ENCODE measurements around the gene FAIM. TPM values are rescaled to one million over a fixed set of nuclear protein-coding genes. Genes with fewer than 3 reads are reported as not detected.
"Not testable (repeated sequence)": the region's sequence is repeated elsewhere in the genome, so short reads cannot be mapped to it uniquely, and the experiment has no call there.

The FAIM gene, protein sequence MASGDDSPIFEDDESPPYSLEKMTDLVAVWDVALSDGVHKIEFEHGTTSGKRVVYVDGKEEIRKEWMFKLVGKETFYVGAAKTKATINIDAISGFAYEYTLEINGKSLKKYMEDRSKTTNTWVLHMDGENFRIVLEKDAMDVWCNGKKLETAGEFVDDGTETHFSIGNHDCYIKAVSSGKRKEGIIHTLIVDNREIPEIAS
- total RNA-seq: 1.9 TPM
- long read RNA-seq, partial matches to known transcripts: 0 of 6 reads
- long read RNA-seq, other reads (novel, unspliced or antisense): 0 of 6 reads

DNA sequence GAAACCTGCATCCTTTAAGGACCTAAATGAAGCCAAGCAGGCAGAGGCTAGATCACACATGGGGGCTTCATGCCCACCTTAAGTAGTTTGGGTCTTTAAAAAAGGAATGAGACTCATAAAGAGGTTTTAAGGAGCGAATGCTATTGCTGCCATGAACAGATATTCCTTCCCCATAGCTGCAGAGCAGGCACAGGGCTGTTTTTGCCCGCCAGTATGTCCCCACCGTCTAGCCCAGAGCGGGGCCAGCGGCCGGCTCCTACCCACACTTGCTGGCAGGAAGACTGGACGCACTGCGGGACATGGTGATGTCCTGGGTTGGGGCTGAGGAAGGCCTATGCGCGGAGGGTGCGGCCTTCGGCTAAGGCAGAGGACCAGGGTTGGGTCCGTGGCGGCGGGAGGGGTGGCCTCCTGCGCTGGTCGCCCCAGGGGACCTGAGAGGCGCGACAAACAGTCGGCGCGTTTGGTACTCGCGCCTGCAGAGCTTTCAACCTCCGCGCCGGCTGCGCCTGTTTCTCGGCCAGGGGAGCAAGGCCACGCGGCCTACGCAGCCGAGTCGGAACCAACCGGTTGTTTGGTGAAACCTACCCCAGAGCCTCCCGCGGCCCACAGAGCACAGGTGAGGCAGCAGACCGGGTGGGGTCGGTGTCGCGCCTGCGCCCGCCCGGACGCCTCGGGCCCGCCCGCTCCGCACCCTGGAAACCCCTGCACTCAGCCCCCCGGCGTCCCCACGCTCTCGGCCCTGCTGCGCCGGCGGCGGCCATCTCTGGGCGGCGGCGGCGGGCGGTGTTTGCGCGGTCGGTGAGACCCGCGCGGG is at the start of gene FAIM:
FAIM (plus strand) TSS at position 450 of the 814 bp plus-strand sequence. CDS start 10,956 bp downstream, outside the sequence.
- intact Hi-C loops (cut with DNase I): no loop called here
- DNase-seq: peak; percentile 80
- peak; percentile 86 for ATAC-seq (ENCODE audit: poor library complexity)

DNA sequence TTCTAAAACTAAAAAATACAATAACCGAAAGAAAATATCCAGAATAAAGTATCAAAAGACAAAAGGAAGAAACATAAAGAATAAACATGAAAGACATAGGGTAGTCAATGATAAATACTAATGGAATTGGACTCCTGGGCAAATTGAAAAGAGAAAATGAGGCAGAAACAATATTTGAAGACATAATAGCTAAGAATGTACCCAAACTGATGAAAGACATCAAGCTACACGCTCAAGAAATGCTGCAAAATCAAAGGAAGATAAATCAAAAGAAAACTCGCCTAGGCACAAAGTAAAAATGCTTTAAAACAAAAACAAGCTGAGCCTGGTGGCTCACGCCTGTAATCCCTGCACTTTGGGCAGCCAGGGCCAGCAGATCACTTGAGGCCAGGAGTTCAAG is 49.4 kb upstream of the FAIM start:
- intact Hi-C loops (cut with DNase I): no loop called here
- ATAC-seq (ENCODE audit: poor library complexity) (no peak), DNase-seq (no peak)

DNA sequence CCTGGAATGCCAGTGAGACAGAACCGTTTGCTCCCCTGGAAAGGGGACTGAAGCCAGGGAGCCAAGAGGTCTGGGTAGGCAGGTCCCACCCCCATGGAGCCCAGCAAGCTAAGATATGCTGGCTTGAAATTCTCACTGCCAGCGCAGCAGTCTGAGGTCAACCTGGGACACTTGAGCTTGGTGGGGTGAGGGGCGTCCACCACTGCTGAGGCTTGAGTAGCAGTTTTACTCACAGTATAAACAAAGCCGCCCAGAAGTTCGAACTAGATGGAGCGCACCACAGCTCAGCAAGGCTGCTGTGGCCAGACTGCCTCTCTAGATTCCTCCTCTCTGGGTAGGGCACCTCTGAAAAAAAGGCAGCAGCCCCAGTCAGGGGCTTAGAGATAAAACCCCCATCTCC is 48.1 kb upstream of the FAIM start:
- no peak for ATAC-seq (ENCODE audit: poor library complexity)
- intact Hi-C loops (cut with DNase I): no loop called here

DNA sequence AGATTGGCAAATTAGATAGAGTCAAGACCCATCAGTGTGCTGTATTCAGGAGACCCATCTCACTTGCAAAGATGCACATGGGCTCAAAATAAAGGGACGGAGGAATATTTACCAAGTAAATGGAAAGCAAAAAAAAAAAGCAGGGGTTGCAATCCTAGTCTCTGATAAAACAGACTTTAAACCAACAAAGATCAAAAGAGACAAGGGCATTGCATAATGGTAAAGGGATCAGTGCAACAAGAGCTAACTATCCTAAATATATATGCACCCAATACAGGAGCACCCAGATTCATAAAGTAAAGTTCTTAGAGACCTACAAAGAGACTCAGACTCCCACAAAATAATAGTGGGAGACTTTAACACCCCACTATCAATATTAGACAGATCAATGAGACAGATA is 45.7 kb upstream of the FAIM start:
- intact Hi-C loops (cut with DNase I); ATAC-seq (ENCODE audit: poor library complexity); DNase-seq: not testable (repeated sequence)

More for the DNA sequence above, 48.1 kb upstream of the FAIM start:
- DNase-seq: no peak

DNA sequence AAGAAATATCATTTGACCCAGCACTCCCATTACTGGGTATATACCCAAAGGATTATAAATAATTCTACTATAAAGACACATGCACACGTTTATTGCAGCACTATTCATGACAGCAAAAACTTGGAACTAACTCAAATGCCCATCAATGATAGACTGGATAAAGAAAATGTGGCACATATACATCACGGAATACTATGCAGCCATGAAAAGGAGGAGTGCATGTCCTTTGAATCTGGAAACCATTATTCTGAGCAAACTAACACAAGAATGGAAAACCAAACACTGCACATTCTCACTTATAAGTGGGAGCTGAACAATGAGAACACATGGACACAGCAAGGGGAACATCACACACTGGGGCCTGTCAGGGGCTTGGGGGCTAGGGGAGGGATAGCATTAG is 42.3 kb upstream of the FAIM start:
- intact Hi-C loops (cut with DNase I); DNase-seq; ATAC-seq (ENCODE audit: poor library complexity): not testable (repeated sequence)

DNA sequence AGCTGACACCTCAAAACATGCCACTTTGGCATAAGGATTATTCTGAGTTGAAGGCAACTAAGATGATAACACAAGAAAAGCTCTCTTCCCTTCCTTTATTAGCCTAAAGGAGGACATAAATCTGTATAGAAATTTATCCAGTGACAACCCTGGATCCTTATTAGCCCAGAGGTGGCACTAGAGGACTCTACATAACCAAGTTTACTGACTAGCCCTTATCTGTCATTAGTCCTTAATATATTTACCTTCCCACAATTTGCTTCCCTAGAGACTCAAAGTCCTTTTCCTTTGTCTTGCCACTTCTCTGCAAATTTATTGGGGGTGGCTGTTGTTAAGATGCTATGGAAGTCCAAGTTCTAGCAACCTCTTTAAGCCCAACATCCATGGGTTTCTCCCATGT is 41.2 kb upstream of the FAIM start:
- DNase-seq: no peak
- no peak for ATAC-seq (ENCODE audit: poor library complexity)
- intact Hi-C loops (cut with DNase I): no loop called here

DNA sequence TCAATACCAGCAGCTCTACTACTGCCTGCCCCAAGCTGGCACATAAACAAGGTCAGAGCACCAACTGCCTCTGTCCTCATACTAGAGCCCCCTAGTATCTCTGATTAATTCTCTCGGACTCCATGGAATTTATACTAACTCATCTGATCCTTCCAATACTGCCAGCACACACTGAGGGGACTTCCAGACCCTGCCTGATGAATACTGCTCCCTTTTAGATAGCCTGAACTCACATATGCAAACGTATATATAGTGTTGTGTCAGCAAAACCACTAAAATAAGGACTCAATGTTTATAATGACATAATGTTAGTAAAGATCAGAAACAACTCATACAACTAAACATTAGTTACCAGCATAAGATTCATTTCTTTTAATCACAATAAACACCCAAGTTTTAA is 39.5 kb upstream of the FAIM start:
- DNase-seq (no peak), ATAC-seq (ENCODE audit: poor library complexity) (no peak)
- intact Hi-C loops (cut with DNase I): no loop called here

DNA sequence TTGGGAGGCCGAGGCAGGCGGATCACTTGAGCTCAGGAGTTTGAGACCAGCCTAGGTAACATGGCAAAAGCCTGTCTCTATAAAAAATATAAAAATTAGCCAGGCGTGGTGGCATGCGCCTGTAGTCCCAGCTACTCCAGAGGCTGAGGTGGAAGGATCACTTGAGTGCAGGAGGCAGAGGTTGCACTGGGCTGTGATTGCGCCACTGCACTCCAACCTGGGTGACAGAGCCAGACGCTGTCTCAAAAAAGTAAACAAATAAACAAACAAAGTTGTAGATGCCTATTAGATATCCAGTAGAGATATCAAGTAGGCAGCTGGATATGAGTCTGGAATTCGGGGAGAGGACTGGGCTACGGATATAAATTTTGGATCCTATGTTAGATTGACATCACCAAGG is 38.9 kb upstream of the FAIM start:
- ATAC-seq (ENCODE audit: poor library complexity); intact Hi-C loops (cut with DNase I); DNase-seq: not testable (repeated sequence)

DNA sequence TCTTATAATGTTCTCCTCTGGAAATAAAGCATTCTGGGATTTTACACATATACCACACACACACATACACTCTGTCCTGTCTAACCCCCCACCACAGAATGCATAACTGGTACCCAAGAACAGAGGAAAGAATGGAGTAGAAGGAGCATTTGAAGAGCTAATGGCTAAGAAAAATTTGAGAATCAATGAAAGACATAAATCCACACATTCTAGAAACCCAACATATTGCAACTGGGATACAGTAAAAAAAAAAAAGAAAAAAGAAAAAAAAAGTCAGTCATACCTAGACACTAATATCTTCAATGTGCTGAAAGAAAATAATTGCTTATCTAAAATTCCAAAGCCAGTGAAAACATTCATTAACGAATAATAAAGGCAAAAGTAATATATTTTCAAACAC is 35.4 kb upstream of the FAIM start:
- no peak for ATAC-seq (ENCODE audit: poor library complexity)
- DNase-seq: no peak
- intact Hi-C loops (cut with DNase I): no loop called here

DNA sequence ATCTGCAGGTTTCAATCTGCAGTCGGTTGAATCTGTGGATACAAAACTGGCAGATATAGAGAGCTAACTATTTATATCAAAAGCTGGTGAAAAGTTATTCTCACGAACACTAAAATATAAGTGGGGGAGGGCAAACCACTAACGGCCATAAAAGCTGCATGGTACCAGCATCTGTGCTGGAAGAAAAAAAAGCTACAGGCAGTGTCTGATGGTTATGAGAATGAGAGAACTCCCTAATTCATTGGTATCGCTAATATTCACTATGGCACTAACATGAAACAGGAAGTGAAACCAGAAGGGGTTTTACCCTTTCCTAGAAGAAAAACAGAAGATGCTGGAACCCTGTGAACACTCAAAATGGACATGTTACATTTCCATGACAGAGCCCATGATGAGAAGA is 30.4 kb upstream of the FAIM start:
- DNase-seq (no peak), ATAC-seq (ENCODE audit: poor library complexity) (no peak)
- intact Hi-C loops (cut with DNase I): no loop called here

DNA sequence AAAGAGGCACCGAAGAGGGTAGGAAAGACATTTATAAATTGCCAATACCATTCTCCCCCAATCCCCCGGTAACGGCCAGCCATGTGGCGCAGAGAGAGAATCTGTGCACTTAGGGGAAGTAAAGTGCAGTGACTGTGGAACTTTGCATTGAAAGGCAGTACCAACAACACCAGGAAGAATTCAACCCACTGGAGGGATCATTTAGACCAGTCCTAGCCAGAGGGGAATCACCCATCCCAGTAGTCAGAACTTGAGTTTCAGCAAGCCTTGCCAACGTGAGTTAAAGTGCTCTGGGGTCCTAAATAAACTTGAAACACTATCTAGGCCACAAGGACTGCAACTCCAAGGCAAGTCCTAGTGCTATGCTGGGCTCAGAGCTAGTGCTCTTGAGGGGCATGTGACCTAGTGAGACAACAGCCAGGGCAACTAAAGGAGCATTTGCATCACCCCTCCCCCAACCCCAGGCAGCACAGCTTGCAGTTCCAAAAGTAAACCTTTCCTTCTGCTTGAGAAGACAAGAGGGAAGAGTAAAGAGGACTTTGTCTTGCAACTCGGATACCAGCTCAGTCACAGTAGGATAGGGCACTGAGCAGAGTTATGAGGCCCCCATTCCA is 29.5 kb upstream of the FAIM start:
- intact Hi-C loops (cut with DNase I): no loop called here
- ATAC-seq (ENCODE audit: poor library complexity): peak; percentile 53
- DNase-seq: no peak

DNA sequence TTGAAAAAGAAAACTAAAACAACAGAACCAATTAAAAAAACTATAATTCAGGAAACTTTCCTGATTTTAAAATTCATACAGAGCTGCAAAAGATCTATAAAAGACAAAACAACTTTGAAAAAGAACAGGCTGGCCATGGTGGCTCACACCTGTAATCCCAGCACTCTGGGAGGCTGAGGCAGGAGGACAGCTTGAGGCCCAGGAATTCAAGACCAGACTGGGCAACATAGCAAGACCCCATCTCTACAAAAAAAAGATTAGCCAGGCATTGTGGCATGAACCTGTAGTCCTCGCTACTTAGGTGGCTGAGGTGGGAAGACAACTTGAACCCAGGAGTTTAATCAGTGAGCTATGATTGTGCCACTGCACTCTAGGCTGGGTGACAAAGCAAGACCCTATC is 21.2 kb upstream of the FAIM start:
- ATAC-seq (ENCODE audit: poor library complexity) (no peak), DNase-seq (no peak)
- intact Hi-C loops (cut with DNase I): no loop called here

DNA sequence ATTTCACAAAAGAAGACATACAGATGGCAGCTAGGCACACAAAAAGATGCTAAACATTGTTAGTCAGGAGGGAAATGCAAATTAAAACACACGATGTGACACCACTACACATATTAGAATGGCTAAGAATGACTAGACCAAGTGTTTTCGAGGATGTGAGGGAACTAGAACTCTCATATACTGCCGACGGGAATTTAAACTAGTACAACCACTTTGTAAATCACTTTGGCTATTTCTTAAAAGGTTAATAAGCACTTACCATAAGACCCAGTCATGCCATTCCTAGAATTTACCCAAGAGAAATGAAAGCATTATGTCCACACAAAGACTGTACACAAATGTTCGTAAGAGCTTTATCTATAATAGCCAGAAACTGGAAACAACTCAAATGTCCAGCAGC is 20.1 kb upstream of the FAIM start:
- intact Hi-C loops (cut with DNase I): no loop called here
- ATAC-seq (ENCODE audit: poor library complexity) (no peak), DNase-seq (no peak)

DNA sequence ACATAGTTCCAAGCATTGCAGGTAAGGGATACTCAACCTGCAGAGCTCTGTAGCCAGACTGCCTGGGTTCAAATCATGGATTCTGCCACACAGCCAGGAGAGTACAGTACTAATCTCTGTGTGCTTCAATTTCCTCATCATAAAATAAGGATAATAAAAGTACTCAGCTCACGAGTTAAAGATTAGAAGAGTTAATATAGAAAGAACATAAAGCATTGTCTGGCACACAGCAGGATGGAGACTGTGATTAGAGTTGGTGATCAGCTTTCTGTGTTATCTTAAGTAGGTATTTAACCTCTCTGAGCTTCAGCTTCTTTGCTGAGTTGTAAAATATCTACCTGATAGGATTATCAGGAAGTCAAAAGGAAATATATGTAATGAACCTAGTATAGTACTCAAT is 17.2 kb upstream of the FAIM start:
- ATAC-seq (ENCODE audit: poor library complexity) (no peak), DNase-seq (no peak)
- intact Hi-C loops (cut with DNase I): no loop called here

DNA sequence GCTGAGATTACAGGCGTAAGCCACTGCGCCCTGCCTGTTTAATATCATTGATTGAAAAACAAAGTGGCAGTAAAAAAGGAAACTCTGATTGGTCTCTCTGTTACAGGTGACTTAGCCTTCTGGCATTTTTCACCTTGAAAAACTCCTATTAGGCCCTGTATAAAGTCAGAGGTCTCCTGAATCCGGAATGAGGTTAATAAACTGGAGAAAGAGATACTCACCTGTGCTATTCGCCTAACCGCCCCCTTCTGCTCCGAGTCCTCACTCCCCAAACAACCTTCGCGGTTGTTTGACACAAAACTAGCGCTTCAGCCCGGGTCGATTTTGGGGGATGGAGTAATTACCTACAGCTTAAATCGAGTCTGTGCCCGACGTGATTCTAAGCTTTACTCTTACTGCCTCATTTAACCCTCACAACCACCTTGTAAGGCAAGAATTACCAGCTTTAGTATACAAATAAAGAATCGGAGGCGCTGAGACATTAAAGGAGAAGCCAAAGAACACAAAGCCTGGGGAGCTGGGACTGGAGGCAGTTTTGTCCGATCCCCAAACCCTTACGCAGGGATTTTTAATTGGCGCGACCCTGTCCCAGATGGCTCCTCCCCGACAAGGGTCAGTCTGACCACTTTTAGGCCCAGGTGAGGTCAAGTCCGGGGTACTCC is 15.0 kb upstream of the FAIM start:
- no peak for ATAC-seq (ENCODE audit: poor library complexity)
- DNase-seq: no peak
- intact Hi-C loops (cut with DNase I): loop anchor here (2.0 kb wide), 1 partner anchor 321 kb away; no protein-coding TSS in a partner anchor

DNA sequence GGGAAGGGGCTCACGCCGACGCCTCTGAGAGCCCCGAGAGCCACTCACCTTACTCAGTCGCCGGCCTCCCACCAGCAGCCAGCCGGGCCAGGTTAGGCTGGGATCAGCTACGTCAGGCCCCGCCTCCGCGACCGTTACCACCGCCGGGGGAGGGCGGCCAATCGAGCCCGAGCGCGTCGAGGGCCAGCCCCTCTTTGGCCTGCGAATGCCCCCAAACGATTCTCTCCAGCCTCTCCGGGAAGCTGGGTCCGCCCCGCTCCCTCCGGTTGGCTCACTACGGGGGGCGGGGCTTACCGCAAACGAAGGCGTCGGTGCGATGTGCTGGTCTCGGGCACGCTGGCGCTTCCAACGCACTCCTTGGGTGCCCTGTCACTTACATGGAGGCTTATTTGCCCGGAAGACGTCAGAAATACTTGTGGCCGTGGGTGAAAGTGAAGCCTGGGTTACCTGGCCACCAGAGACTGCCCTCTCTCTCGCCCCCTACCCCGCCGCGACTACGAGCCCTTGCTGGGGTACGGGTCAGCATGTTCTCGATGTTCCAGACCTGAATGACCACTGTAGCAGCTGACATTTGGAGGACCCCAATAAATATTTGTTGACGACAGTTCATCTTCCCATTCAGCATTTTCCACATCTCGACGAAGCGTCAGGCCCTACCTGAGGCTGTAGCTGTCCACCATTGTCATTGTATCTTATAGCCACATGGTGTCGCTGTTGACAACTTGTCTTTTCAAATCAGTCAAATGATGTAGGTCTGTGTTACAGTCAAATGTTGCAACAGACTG is 14.2 kb upstream of the FAIM start, which contains the start of gene CEP70:
CEP70 (minus strand) TSS at position 111 of the 785 bp plus-strand sequence. CDS start 21,333 bp downstream, outside the sequence.
- DNase-seq (peak; percentile 96), ATAC-seq (ENCODE audit: poor library complexity) (peak; percentile 99)
- intact Hi-C loops (cut with DNase I): loop anchor here (2.0 kb wide), 1 partner anchor 320 kb away; no protein-coding TSS in a partner anchor

DNA sequence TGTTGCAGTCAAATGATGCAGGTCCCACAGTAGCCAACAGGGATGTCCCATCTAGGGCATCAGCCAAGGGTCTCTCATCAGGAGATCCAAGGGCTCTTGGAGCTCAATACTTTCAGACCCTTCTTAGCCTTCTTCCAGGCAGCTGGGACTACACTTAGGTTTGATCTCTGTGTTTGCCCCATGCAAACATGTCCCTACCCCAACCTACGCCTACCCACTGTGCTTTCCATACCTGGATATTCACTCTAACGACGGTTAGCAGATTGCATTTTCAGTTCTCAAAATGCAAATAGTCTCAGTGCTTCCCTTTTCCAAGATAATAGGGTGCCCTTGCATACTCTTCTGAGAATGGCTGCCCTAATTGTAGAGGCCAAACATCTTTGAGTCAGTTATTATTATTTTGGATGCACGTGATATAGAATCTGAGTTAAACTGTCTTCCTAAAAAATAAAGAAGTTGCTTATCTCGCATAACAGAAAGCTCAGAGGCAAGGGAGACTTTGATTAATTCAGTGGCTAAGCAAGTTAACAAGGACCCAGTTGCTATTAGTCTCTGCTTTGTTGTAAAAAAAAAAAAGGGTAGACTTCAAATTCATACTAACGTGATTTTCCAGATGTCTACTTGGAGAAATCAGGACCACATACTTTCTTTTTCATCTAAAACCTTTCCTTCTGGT is 13.5 kb upstream of the FAIM start:
- no peak for ATAC-seq (ENCODE audit: poor library complexity)
- intact Hi-C loops (cut with DNase I): loop anchor here (2.0 kb wide), 1 partner anchor 320 kb away; no protein-coding TSS in a partner anchor

More for the DNA sequence above, 13.5 kb upstream of the FAIM start:
- DNase-seq: no peak
